NCI-H2171 treated with DMSO at 0.1 percent for 48 hours (cell line): ENCODE data around the gene OAS3.

Experiments used
- DNase-seq: peaks from one replicate; lab custom pipeline; 2025; lab: John Stamatoyannopoulos, UW

The OAS3 gene

GRCh38 chr12:113021500-113021899 is 83.2 kb downstream of the OAS3 start:
- DNase-seq = no peak
